ENCODE measurements around the gene HSPA1B. TPM values are rescaled to one million over a fixed set of nuclear protein-coding genes. Genes with fewer than 3 reads are reported as not detected.

The HSPA1B gene
- polyA plus RNA-seq, 3 donors = 112 to 164 (median 134) TPM

DNA sequence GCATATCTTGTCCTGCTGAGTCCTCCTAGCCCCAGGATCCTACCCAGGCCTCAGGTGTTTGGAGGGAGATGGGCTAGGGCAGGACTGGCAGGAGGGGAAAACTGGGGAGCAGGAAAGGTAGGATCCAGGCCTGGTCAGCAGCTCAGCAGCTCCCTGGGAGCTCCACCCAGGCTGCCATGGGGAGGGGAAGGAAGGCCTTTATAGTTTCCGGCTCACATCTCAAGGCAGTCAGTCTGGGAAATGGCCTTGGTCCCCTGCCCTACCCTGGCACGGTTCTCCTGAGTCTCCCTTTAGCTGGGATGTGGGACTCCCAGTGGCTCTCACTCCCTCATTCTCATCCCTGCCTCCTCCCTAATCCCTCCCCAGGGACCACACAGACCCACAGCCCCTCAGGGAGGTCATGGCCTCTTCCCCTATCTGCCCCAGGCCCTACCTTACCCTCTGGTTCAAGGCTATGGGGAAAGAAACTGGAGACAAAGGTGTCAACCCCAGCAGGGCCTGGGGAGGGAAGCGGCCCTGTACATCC is 49.6 kb downstream of the HSPA1B start:
- DNase-seq (ENCODE audit: low read depth in 3 of 3, low spot score in 2 of 3) = no peak

DNA sequence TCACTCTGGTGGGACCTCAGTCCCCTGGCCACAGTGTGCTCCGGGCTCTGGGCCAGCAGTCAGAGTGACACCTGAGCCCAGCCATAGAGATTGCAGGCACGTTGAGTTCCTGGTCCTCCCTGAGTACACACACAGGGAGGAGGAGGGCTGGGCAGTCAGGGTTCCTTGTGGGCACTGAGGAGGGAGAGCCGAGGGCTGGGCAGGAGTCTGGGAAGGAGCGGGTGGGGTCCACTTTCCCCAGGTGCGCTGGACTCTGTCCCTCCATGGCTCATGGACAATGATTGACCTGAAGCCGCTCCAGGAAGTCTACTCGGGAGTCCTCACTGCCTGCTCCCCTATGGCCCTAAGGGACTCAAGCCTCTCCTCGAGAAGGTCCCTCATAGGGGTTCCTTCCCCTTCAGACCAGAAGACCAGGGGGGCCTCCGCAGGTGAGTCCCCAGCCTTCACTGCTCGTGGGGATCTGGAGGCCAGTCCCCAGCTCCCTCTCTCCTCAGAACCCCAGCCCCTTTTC is 50.2 kb downstream of the HSPA1B start:
- no peak for DNase-seq (ENCODE audit: low read depth in 3 of 3, low spot score in 2 of 3)

DNA sequence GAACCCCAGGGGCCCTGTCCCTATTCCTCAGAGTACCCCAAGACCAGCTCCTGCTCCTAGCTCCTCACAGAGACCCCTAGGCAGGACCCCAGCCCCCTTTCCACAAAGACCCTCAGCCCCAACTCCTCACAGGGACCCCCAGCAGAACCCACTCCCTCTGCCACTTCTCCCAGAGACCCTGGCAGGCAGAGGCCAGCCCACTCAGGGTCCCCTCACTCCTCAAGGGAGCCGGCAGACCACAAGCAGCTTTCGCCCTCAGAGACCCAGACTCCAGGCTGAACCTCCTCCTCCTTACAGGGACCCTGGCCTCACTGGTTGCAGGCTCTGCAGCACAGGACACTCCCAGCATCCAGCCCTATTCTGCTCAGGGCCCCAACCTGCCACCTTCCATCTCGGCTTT is 50.7 kb downstream of the HSPA1B start:
- no peak for DNase-seq (ENCODE audit: low read depth in 3 of 3, low spot score in 2 of 3)

DNA sequence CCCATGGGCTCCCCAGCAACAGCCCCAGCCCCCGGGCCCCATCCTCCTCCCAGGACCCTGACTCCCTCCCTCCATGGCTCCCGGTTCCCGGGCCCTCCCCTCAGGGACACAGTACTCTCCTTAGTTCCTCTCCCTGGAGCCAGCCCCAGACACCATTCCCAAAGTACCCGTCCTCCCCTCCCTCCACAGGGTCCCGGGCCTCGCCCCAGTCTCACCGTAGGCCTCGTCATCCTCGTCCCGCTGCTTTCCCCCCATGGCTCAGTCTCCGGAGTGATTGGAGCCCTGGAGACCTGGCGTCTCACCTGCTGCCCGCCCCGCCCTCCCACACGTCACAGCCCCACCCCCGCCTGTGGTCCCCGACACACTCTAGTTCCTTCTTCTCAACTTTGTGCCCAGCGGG is 51.2 kb downstream of the HSPA1B start, which contains the start of gene SLC44A4:
Gene SLC44A4 (minus strand): TSS at position 272 of the 400 bp plus-strand sequence. CDS start 17 bp downstream, at position 255.
- no peak for DNase-seq (ENCODE audit: low read depth in 3 of 3, low spot score in 2 of 3)

DNA sequence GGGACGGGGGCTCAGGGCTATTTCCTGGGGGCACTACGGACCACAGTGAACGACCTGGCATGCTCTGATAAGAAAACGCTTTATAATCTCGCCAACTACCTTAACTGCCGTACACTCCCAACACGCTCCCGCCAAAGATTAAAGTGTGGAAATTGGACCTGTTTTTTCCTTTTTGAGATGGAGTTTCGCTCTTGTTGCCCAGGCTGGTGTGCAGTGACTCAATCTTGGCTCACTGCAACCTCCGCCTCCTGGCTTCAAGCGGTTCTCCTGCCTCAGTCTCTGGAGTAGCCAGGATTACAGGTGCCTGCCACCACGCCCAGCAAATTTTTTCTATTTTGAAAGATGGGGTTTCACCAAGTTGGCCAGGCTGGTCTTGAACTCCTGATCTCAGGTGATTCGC is 51.6 kb downstream of the HSPA1B start:
- DNase-seq (ENCODE audit: low read depth in 3 of 3, low spot score in 2 of 3) = no peak

Other genes starting within 250 kb of the HSPA1B start
- gene LTB, start 245.3 kb upstream of the HSPA1B start, polyA plus RNA-seq (ENCODE audit: insufficient read length in 3 of 3) = 1 to 10 TPM in 2 of 3 donors, under 1 TPM in 1; 0.89 to 1.4 (median 1.2) TPM
- 1 to 10 TPM; 4.9 to 6.5 (median 5.2) TPM for gene LST1, start 241.5 kb upstream of the HSPA1B start, polyA plus RNA-seq (ENCODE audit: insufficient read length in 3 of 3)
- under 1 TPM in 1 of 3 donors, not detected in 2; 0.16 TPM for gene NCR3, start 234.7 kb upstream of the HSPA1B start, polyA plus RNA-seq (ENCODE audit: insufficient read length in 3 of 3)
- 10 to 100 TPM; 87.4 to 99.7 (median 94.8) TPM for gene AIF1, start 212.5 kb upstream of the HSPA1B start, polyA plus RNA-seq (ENCODE audit: insufficient read length in 3 of 3)
- gene PRRC2A, start 207.0 kb upstream of the HSPA1B start, polyA plus RNA-seq (ENCODE audit: insufficient read length in 3 of 3) = 100 to 1,000 TPM; 131 to 142 (median 140) TPM
- gene BAG6, start 175.1 kb upstream of the HSPA1B start, polyA plus RNA-seq (ENCODE audit: insufficient read length in 3 of 3) = 100 to 1,000 TPM; 212 to 228 (median 226) TPM
- gene APOM, start 171.8 kb upstream of the HSPA1B start, polyA plus RNA-seq (ENCODE audit: insufficient read length in 3 of 3) = 100 to 1,000 TPM in 2 of 3 donors, 10 to 100 TPM in 1; 91.6 to 131 (median 120) TPM
- gene C6orf47, start 167.0 kb upstream of the HSPA1B start, polyA plus RNA-seq (ENCODE audit: insufficient read length in 3 of 3) = 10 to 100 TPM; 19.4 to 20.7 (median 20.4) TPM
- 10 to 100 TPM; 29.5 to 31.0 (median 30.8) TPM for gene GPANK1, start 162.7 kb upstream of the HSPA1B start, polyA plus RNA-seq (ENCODE audit: insufficient read length in 3 of 3)
- 100 to 1,000 TPM; 234 to 239 (median 236) TPM for gene CSNK2B, start 161.7 kb upstream of the HSPA1B start, polyA plus RNA-seq (ENCODE audit: insufficient read length in 3 of 3)
- gene LY6G5B, start 157.8 kb upstream of the HSPA1B start, polyA plus RNA-seq (ENCODE audit: insufficient read length in 3 of 3) = 10 to 100 TPM; 10.4 to 15.6 (median 12.0) TPM
- gene LY6G5C, start 146.7 kb upstream of the HSPA1B start, polyA plus RNA-seq (ENCODE audit: insufficient read length in 3 of 3) = 1 to 10 TPM; 2.4 to 3.2 (median 2.5) TPM
- gene ABHD16A, start 124.4 kb upstream of the HSPA1B start, polyA plus RNA-seq (ENCODE audit: insufficient read length in 3 of 3) = 10 to 100 TPM; 54.8 to 57.3 (median 55.2) TPM
- gene LY6G6F, start 120.9 kb upstream of the HSPA1B start, polyA plus RNA-seq (ENCODE audit: insufficient read length in 3 of 3) = 1 to 10 TPM in 1 of 3 donors, under 1 TPM in 2; 0.44 to 1.5 (median 0.98) TPM
- under 1 TPM in 1 of 3 donors, not detected in 2; 0.34 TPM for gene LY6G6D, start 112.4 kb upstream of the HSPA1B start, polyA plus RNA-seq (ENCODE audit: insufficient read length in 3 of 3)
- under 1 TPM; 0.18 to 0.28 (median 0.22) TPM for gene LY6G6C, start 106.0 kb upstream of the HSPA1B start, polyA plus RNA-seq (ENCODE audit: insufficient read length in 3 of 3)
- 1 to 10 TPM; 1.1 to 2.3 (median 1.4) TPM for gene MPIG6B, start 104.4 kb upstream of the HSPA1B start, polyA plus RNA-seq (ENCODE audit: insufficient read length in 3 of 3)
- gene DDAH2, start 98.4 kb upstream of the HSPA1B start, polyA plus RNA-seq (ENCODE audit: insufficient read length in 3 of 3) = 100 to 1,000 TPM; 157 to 166 (median 162) TPM
- gene CLIC1, start 91.2 kb upstream of the HSPA1B start, polyA plus RNA-seq (ENCODE audit: insufficient read length in 3 of 3) = 100 to 1,000 TPM; 313 to 334 (median 325) TPM
- 10 to 100 TPM; 13.8 to 16.7 (median 15.3) TPM for gene MSH5, start 87.7 kb upstream of the HSPA1B start, polyA plus RNA-seq (ENCODE audit: insufficient read length in 3 of 3)
- gene SAPCD1, start 65.1 kb upstream of the HSPA1B start, polyA plus RNA-seq (ENCODE audit: insufficient read length in 3 of 3) = 1 to 10 TPM; 2.1 to 7.4 (median 6.0) TPM
- 1 to 10 TPM; 6.8 to 9.4 (median 8.5) TPM for gene VWA7, start 50.4 kb upstream of the HSPA1B start, polyA plus RNA-seq (ENCODE audit: insufficient read length in 3 of 3)
- gene VARS1, start 32.0 kb upstream of the HSPA1B start, polyA plus RNA-seq (ENCODE audit: insufficient read length in 3 of 3) = 10 to 100 TPM; 57.2 to 59.4 (median 58.1) TPM
- 10 to 100 TPM; 86.8 to 93.1 (median 87.3) TPM for gene LSM2, start 20.8 kb upstream of the HSPA1B start, polyA plus RNA-seq (ENCODE audit: insufficient read length in 3 of 3)
- gene HSPA1L, start 12.5 kb upstream of the HSPA1B start, polyA plus RNA-seq (ENCODE audit: insufficient read length in 3 of 3) = 1 to 10 TPM; 4.1 to 4.3 (median 4.3) TPM
- 100 to 1,000 TPM in 1 of 3 donors, 10 to 100 TPM in 2; 83.5 to 115 (median 87.1) TPM for gene HSPA1A, start 12.2 kb upstream of the HSPA1B start, polyA plus RNA-seq (ENCODE audit: insufficient read length in 3 of 3)
- 10 to 100 TPM; 69.0 to 89.7 (median 77.5) TPM for gene NEU1, start 35.1 kb downstream of the HSPA1B start, polyA plus RNA-seq (ENCODE audit: insufficient read length in 3 of 3)
- 10 to 100 TPM; 34.7 to 45.8 (median 43.8) TPM for gene SLC44A4, start 51.3 kb downstream of the HSPA1B start, polyA plus RNA-seq (ENCODE audit: insufficient read length in 3 of 3)
- gene EHMT2, start 70.0 kb downstream of the HSPA1B start, polyA plus RNA-seq (ENCODE audit: insufficient read length in 3 of 3) = 10 to 100 TPM; 67.9 to 74.0 (median 68.5) TPM
- 10 to 100 TPM; 23.5 to 27.3 (median 25.5) TPM for gene ZBTB12, start 74.3 kb downstream of the HSPA1B start, polyA plus RNA-seq (ENCODE audit: insufficient read length in 3 of 3)
- 1 to 10 TPM; 3.3 to 4.3 (median 4.0) TPM for gene C2, start 100.0 kb downstream of the HSPA1B start, polyA plus RNA-seq (ENCODE audit: insufficient read length in 3 of 3)
- gene CFB, start 118.4 kb downstream of the HSPA1B start, polyA plus RNA-seq (ENCODE audit: insufficient read length in 3 of 3) = 10 to 100 TPM in 1 of 3 donors, 1 to 10 TPM in 2; 5.0 to 17.5 (median 5.7) TPM
- 10 to 100 TPM; 90.8 to 94.0 (median 92.7) TPM for gene NELFE, start 131.2 kb downstream of the HSPA1B start, polyA plus RNA-seq (ENCODE audit: insufficient read length in 3 of 3)
- gene SKIC2, start 131.4 kb downstream of the HSPA1B start, polyA plus RNA-seq (ENCODE audit: insufficient read length in 3 of 3) = 10 to 100 TPM; 35.7 to 49.2 (median 37.6) TPM
- gene DXO, start 144.4 kb downstream of the HSPA1B start, polyA plus RNA-seq (ENCODE audit: insufficient read length in 3 of 3) = 10 to 100 TPM; 25.7 to 26.8 (median 26.0) TPM
- gene C4A, start 154.3 kb downstream of the HSPA1B start, polyA plus RNA-seq (ENCODE audit: insufficient read length in 3 of 3) = 10 to 100 TPM; 10.9 to 22.9 (median 13.1) TPM
- gene C4B, start 187.1 kb downstream of the HSPA1B start, polyA plus RNA-seq (ENCODE audit: insufficient read length in 3 of 3) = 10 to 100 TPM; 12.0 to 24.1 (median 14.0) TPM
- 1 to 10 TPM in 1 of 3 donors, under 1 TPM in 2; 0.55 to 1.3 (median 0.58) TPM for gene CYP21A2, start 210.7 kb downstream of the HSPA1B start, polyA plus RNA-seq (ENCODE audit: insufficient read length in 3 of 3)

All from right renal cortex interstitium (tissue), 3 donors.